Epithelial cell of proximal tubule (primary cell): Measurements from ENCODE around the gene OR4K13. TPM values are rescaled to one million over a fixed set of nuclear protein-coding genes. Genes with fewer than 3 reads are reported as not detected.

Experiments used
- DNase-seq: peaks from one replicate; pipeline ENCODE4 v3.0.0-alpha.2; 2011; ENCODE audit warnings: low read depth
- H3K4me3 ChIP-seq: 2 replicates; pipeline ENCODE4 v1.5.1; 2011; ENCODE audit warnings: low read depth, mild to moderate bottlenecking, low read length
- total RNA-seq: library from RNA; depleted of rRNA; stranded (reverse); fragments of >200 nt; gene quantifications from 2 replicates; pipeline ENCODE4 v1.2.3, GENCODE V29; 2015
- TF ChIP-seq, protein P1 (sequence below): conservative IDR thresholded peaks from 2 replicates; pipeline ENCODE4 v1.5.1; 2012; ENCODE audit warnings: low read depth, mild to moderate bottlenecking, low read length

OR4K13 gene
- total RNA-seq, result not detected in 2 replicates

- no peak for DNase-seq
- H3K4me3 ChIP-seq, result no peak within 1 kb of the TSS
- TF ChIP-seq, protein P1, sequence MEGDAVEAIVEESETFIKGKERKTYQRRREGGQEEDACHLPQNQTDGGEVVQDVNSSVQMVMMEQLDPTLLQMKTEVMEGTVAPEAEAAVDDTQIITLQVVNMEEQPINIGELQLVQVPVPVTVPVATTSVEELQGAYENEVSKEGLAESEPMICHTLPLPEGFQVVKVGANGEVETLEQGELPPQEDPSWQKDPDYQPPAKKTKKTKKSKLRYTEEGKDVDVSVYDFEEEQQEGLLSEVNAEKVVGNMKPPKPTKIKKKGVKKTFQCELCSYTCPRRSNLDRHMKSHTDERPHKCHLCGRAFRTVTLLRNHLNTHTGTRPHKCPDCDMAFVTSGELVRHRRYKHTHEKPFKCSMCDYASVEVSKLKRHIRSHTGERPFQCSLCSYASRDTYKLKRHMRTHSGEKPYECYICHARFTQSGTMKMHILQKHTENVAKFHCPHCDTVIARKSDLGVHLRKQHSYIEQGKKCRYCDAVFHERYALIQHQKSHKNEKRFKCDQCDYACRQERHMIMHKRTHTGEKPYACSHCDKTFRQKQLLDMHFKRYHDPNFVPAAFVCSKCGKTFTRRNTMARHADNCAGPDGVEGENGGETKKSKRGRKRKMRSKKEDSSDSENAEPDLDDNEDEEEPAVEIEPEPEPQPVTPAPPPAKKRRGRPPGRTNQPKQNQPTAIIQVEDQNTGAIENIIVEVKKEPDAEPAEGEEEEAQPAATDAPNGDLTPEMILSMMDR, result no peak
These were observed at the start of gene OR4K13 for GRCh38 chr14:20035938-20036337. Gene OR4K13 (minus strand): TSS chr14:20036038. CDS start chr14:20034758, 1,280 bp downstream.

- H3K4me3 ChIP-seq, result no peak within 1 kb of the TSS
- no peak for DNase-seq
- TF ChIP-seq, protein P1, result no peak
These were observed 23.9 kb upstream of the OR4K13 start, which contains the start of gene OR4L1 for GRCh38 chr14:20059745-20060144. Gene OR4L1 (plus strand): TSS chr14:20060045. CDS start chr14:20060045, 0 bp downstream.

DNA sequence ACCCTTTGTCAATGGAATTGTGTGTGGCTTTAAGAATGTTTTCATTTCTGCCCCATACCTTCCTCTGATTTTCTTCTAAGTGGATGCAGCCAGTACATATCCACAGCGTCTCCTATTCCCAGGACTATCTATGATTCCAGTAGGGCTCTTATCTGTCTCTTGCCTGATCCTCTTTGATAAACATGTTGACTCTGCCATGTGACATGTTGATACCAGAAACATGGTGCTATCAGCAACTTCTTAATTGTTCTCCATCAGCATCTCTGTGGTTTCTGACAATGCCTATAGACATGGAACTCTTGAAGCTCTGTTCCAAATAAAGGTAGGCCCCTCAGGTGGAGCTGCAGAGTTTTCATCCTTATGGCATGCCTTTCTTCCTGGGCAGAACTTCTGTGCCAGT lies 12.4 kb upstream of the OR4K13 start:
- no peak for DNase-seq
- no peak overlapping the region for H3K4me3 ChIP-seq
- TF ChIP-seq, protein P1, result no peak

DNA sequence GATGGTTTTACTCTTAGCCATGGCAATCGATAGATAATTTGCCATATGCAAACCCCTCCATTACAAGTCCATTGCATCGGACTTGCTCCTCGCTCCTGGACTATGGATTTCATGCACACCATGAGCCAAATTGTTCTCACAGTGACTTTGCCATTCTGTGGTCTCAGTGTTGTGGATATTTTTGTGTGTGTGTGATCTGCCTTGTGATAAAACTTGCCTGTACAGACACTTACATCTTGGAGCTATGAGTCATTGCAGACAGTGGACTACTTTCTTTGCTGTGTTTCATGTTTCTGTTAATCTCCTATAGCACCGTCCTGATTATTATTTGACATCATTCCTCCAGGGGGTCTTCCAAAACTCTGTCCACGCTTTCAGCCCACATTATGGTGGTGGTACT lies 8.4 kb upstream of the OR4K13 start:
- no peak overlapping the region for H3K4me3 ChIP-seq
- TF ChIP-seq, protein P1, result no peak
- DNase-seq, result no peak

DNA sequence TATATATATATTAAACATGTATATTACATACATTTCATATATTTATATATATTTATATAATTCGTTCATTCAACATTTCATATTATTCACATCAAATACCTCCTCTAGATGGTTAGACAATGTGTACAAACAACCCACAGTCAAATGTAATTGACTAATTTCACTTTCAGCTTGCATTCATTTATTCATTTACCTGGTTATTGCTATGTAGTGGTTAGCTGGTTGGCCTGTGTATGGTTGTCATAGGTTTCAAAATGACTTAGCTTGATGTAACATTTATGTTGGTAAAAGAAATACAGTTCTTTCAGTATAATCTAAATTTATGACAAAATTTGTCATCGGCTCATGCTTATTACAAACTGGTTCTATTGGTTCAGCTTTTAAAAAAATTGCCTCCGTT lies 389 bp downstream of the OR4K13 start:
- no peak overlapping the region for H3K4me3 ChIP-seq
- no peak for DNase-seq
- TF ChIP-seq, protein P1, result no peak

GRCh38 chr14:20031058-20031457 lies 4.8 kb downstream of the OR4K13 start:
- DNase-seq, result no peak
- H3K4me3 ChIP-seq, result no peak overlapping the region
- TF ChIP-seq, protein P1, result no peak

DNA sequence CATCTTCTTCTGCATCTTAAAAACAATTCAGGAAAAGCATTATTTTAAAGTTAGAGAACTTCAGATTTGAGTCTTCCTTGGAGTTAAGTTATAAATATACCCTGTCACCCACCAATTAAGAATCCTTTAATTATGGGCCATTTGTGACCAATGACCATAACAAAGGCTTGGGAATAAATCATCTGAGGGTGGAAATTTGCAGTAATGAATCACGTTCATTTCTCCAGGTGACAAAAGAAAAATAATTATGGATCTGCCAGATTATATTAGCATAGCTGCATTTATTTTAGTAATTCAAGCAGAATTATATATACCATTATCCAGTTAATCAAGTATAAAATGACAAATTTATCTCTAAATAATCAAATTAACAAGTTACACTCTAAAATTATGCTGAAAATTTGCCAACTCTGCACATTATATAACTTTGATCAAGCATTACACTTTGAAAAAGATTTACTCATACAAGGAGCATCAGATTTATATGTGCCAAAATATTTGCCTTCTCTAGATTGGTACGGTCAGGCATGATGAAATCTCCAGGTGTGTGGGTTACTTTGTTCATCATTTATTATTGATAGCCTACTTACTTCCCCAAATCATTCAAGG lies 16.5 kb downstream of the OR4K13 start, which contains the start of gene OR4K14:
Gene OR4K14, minus strand, starts transcription at position 51 of the 609 bp plus-strand sequence. CDS start 4,114 bp downstream, outside the sequence.
- TF ChIP-seq, protein P1, result no peak
- no peak within 1 kb of the TSS for H3K4me3 ChIP-seq
- no peak for DNase-seq
